ENCODE data around the gene ABITRAM.

DNA sequence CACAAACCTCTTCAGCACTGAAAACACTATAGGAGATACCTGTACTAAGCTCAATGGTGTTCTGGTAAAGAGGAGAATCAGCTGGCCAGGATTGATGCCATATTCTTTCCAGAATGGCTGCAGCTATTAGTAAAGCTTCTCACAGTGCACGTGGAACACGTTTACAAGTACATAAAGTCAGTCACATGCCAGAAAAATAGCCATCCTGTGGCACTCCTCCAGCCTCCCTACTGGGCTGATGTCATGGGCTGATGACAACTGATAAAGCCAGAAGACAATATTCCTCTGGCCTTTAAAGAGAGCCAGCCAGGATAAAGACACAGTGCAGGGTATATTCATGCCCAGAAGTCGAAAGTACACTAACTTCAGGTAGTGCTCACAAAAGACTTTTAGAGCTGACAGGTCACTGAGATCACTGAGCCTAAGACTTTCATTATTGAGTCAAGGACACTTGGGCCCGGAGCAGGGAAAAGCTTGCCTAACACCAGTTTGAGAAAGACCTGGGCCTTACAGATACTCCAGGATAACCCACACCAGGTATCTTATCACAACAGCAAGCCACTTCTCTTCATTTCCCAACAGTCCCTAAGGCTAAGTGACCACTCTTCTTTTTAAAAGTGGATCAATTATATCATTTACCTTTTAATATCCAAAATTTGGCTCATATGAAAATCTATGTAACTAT is 29.4 kb downstream of the ABITRAM start:
- TF ChIP-seq, protein P1, sequence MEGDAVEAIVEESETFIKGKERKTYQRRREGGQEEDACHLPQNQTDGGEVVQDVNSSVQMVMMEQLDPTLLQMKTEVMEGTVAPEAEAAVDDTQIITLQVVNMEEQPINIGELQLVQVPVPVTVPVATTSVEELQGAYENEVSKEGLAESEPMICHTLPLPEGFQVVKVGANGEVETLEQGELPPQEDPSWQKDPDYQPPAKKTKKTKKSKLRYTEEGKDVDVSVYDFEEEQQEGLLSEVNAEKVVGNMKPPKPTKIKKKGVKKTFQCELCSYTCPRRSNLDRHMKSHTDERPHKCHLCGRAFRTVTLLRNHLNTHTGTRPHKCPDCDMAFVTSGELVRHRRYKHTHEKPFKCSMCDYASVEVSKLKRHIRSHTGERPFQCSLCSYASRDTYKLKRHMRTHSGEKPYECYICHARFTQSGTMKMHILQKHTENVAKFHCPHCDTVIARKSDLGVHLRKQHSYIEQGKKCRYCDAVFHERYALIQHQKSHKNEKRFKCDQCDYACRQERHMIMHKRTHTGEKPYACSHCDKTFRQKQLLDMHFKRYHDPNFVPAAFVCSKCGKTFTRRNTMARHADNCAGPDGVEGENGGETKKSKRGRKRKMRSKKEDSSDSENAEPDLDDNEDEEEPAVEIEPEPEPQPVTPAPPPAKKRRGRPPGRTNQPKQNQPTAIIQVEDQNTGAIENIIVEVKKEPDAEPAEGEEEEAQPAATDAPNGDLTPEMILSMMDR (IDR thresholded peaks at IDR 0.05; ENCODE audit: insufficient read depth, low read length): no peak
- TF ChIP-seq POLR2AphosphoS5 (IDR thresholded peaks at IDR 0.05; ENCODE audit: low read depth): no peak

Measured in HL-60 (cell line).